Measurements from ENCODE around the gene KRT7.

KRT7 gene

DNA sequence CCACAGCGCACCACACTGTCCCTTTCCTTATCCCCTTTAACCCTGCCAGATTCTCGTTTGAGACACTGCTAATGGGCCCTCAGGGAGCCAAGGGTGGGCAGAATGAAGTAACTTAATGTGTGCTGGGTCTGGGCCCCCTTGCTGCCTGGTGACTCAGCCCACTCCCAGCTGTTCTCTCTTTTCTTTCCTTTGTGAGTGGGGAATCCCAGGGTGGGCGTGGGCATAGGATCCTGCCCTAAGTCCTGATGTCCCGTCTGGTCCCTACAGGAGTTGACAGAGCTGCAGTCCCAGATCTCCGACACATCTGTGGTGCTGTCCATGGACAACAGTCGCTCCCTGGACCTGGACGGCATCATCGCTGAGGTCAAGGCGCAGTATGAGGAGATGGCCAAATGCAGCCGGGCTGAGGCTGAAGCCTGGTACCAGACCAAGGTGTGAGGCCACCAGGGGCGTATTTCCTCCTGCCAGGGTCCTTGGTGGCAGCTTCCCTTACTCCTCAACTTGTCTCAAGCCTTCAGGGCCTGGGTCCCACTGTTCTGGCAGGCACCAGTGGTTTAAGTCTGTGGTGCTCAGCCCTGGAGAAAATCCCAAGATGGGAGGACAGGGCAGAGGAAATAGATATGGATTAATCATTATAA lies 8.3 kb downstream of the KRT7 start:
- FAIRE-seq (no peak), DNase-seq (ENCODE audit: insufficient read length, low spot score) (no peak)
- no peak for TF ChIP-seq SPI1 (IDR thresholded peaks at IDR 0.05; ENCODE audit: low read depth, low read length)
- TF ChIP-seq PAX5 (IDR thresholded peaks at IDR 0.05; ENCODE audit: insufficient read depth, low read length, severe bottlenecking): no peak

DNA sequence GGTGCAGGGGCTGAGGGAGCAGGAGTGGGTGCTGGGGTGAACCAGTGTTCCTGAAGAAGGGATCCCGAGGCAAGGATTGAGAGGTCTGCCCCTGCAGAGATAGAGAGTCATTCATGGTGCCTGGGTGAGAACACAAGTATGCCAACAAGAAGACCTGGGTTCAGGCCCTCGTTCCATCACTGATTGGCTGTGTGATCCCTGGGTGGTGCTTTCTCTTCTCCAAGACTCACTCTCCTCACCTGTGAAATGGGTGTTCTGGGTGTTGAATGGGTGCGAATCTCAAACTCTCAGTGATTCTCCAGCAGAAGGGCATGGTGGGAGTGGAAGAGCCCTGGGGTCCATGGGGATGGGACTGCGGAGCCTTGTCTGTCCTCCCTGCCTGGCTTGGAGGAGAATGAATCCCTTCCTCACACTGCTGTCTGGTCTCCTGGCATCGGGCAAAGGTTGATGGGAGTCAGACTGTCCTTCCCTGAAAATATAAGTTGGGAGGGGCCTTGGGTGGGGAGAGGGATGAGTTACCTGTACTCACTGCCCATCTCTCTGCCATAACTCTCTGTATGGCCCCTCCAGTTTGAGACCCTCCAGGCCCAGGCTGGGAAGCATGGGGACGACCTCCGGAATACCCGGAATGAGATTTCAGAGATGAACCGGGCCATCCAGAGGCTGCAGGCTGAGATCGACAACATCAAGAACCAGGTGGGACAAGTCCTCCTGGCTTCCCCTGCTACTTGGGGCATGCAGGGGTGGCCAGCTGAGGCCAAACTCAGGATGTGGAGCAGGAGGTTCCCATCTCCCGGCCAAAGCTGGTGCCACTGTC lies 9.6 kb downstream of the KRT7 start:
- no peak for TF ChIP-seq POU2F2 (IDR thresholded peaks at IDR 0.05; ENCODE audit: low read depth, low read length)
- no peak for TF ChIP-seq POLR2AphosphoS5 (IDR thresholded peaks at IDR 0.05; ENCODE audit: low read depth, low read length)
- no peak for TF ChIP-seq PAX5 (IDR thresholded peaks at IDR 0.05; ENCODE audit: insufficient read depth, low read length, severe bottlenecking)
- TF ChIP-seq SPI1 (IDR thresholded peaks at IDR 0.05; ENCODE audit: low read depth, low read length): no peak
- TF ChIP-seq POLR2A (IDR thresholded peaks at IDR 0.05; ENCODE audit: low read depth, low read length): no peak
- TF ChIP-seq TAF1 (IDR thresholded peaks at IDR 0.05; ENCODE audit: low read depth, low read length): no peak
- no peak for FAIRE-seq
- DNase-seq (ENCODE audit: insufficient read length, low spot score): no peak

DNA sequence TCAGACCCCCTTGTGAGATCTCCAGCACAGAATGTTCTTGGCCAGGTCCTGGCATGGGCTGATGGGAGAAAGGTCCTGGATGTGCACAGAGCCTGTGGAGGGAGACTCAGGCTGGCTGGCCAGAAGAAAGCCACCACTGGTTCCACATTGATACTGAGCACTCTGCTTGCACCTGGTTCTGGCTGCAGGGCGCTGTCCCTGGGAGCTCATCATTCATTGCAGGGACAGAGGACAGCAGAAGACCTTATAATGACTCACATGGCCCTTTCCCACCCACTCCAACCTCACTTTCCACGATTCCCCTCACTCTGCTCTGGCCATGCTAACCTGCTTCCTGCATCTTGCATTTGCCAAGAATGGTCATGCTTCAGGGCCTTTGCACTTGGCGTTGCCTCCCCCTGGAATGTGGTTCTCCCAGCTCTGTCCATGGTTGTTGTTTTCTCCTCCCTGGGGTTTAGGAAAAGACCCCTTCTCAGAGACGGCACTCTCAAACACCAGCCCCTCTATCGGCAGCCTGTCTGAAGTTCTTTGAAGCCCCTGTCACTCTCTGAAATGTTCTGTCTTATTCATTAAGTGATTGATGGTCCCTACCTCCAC lies 10.3 kb downstream of the KRT7 start:
- FAIRE-seq (peak; percentile 5), DNase-seq (ENCODE audit: insufficient read length, low spot score) (no peak)

DNA sequence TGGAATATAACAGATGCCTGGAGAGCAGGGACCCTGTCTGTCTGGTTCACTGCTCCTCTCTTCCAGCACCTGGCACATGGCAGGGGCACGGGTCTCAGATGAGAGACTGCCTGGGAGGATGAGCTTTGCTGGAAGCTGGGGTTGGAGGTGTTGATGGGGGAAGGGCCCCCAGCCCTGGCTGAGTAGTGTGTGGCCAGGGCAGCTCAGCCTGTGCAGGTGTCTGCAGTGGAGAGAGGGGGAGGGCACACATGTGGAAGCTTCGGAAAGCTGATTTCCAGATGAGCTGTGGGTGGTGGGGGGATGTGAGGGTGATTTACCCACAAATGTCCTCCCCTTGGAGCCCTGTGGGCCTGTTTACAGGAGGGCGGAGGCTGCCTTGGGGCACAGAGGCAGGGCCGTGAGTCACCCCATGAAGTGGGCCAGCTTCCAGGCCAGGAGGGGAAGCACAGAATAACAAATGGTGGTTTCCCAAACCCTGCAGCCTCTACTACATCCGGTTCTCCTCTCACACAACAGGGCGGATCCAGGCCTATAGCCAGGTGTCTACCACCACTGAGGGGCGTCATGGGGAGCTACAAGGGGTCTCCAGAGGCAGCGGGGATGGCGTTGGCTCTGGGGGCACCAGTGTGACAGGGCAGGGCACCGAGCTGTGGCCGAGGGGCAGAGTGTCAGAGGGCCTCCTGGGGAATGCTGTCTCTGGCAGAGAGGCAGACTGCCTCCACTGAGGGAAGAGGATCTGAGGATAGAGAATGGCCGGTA lies 11.0 kb downstream of the KRT7 start:
- FAIRE-seq (peak; percentile 90), DNase-seq (ENCODE audit: insufficient read length, low spot score) (peak; percentile 74)
- TF ChIP-seq POU2F2 (IDR thresholded peaks at IDR 0.05; ENCODE audit: low read depth, low read length) (peak; percentile 4; the same call in 1 of the 2 replicates), SPI1 (IDR thresholded peaks at IDR 0.05; ENCODE audit: low read depth, low read length) (peak; percentile 26; the same call in 1 of the 2 replicates), POLR2A (IDR thresholded peaks at IDR 0.05; ENCODE audit: low read depth, low read length) (peak; percentile 57), PAX5 (IDR thresholded peaks at IDR 0.05; ENCODE audit: insufficient read depth, low read length, severe bottlenecking) (no peak), TAF1 (IDR thresholded peaks at IDR 0.05; ENCODE audit: low read depth, low read length) (no peak; the same call in 1 of the 2 replicates), POLR2AphosphoS5 (IDR thresholded peaks at IDR 0.05; ENCODE audit: low read depth, low read length) (peak; percentile 60; the same call in 1 of the 2 replicates)

More for the DNA sequence above, 10.3 kb downstream of the KRT7 start:
- TF ChIP-seq SPI1 (IDR thresholded peaks at IDR 0.05; ENCODE audit: low read depth, low read length) (no peak), TAF1 (IDR thresholded peaks at IDR 0.05; ENCODE audit: low read depth, low read length) (no peak)

DNA sequence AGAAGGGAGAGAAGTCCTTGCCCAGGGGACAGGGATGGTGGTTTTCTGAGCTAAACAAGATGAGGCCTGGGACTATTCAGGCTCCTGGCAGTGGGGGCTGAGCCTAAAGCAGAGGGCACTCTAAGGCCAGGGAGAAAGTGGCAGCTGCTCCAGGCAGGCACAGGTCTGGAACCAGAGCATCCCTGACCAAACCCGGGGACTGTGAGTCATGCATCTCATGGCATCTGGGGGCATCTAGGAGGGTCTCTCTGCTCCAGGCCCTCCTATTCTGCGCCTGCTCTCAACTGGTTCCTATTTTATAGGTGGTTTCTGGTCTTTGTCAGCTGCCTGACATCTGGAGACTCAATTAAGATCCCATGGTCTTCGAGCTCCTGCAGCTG lies 11.6 kb downstream of the KRT7 start:
- FAIRE-seq (no peak), DNase-seq (ENCODE audit: insufficient read length, low spot score) (no peak)
- no peak for TF ChIP-seq TAF1 (IDR thresholded peaks at IDR 0.05; ENCODE audit: low read depth, low read length)
- TF ChIP-seq POU2F2 (IDR thresholded peaks at IDR 0.05; ENCODE audit: low read depth, low read length): no peak
- no peak for TF ChIP-seq POLR2A (IDR thresholded peaks at IDR 0.05; ENCODE audit: low read depth, low read length)
- no peak for TF ChIP-seq POLR2AphosphoS5 (IDR thresholded peaks at IDR 0.05; ENCODE audit: low read depth, low read length)
- no peak for TF ChIP-seq PAX5 (IDR thresholded peaks at IDR 0.05; ENCODE audit: insufficient read depth, low read length, severe bottlenecking)
- TF ChIP-seq SPI1 (IDR thresholded peaks at IDR 0.05; ENCODE audit: low read depth, low read length): no peak

DNA sequence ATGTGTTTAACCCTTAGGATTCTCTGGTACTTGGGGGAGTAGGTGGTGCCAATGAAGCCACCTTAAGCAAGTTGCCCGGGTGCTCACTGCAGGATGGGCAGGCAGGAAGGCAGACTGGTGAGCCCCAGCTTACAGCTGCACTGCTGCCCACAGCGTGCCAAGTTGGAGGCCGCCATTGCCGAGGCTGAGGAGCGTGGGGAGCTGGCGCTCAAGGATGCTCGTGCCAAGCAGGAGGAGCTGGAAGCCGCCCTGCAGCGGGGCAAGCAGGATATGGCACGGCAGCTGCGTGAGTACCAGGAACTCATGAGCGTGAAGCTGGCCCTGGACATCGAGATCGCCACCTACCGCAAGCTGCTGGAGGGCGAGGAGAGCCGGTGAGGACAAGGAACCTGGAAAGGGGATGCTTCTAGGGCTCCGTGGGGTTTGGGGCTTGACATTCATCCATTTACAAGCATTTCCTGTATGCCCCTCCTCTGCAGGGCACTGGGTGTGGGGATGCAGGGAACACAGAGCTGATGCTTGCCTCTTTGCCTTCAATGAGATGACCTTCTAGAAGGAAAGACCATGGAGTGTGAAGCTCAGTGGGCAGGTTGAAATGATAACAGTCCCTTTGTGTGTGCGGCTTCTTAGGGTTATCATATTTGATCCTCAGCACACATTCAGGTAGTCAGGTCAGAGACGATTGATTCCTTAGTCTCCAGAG lies 12.4 kb downstream of the KRT7 start:
- no peak for DNase-seq (ENCODE audit: insufficient read length, low spot score)
- FAIRE-seq: no peak
- no peak for TF ChIP-seq TAF1 (IDR thresholded peaks at IDR 0.05; ENCODE audit: low read depth, low read length)
- no peak for TF ChIP-seq SPI1 (IDR thresholded peaks at IDR 0.05; ENCODE audit: low read depth, low read length)
- no peak for TF ChIP-seq POLR2A (IDR thresholded peaks at IDR 0.05; ENCODE audit: low read depth, low read length)
- TF ChIP-seq POU2F2 (IDR thresholded peaks at IDR 0.05; ENCODE audit: low read depth, low read length): no peak
- TF ChIP-seq PAX5 (IDR thresholded peaks at IDR 0.05; ENCODE audit: insufficient read depth, low read length, severe bottlenecking): no peak
- no peak for TF ChIP-seq POLR2AphosphoS5 (IDR thresholded peaks at IDR 0.05; ENCODE audit: low read depth, low read length)

DNA sequence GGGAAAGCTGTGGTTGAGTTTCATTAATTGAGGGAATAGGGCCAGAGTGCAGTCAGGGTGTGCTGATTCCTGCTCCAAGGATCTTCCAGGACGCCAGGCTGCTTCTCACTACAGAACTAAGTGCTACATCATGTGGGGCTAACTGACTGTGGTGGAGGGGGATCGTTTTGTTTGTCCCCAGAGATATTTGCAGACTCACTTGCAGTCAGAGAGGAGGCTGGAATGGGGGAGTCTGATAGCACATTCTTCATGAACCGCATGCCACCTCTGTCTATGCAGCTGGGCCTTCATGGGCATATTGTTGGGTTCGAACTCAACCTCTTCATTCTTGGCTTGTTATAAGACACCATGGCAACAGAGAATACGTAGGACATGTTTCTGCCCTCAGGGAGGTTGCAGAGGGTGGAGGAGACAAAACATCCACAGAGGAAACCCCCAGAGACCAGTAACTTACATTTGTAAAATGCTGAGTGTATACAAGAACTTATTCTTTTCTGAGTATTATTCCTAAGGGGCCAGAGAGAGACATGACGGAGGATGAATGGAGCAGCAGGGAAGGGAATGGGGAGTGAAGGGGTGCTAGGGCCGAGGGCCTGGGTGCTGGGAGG lies 13.0 kb downstream of the KRT7 start:
- TF ChIP-seq POLR2AphosphoS5 (IDR thresholded peaks at IDR 0.05; ENCODE audit: low read depth, low read length): no peak
- TF ChIP-seq POU2F2 (IDR thresholded peaks at IDR 0.05; ENCODE audit: low read depth, low read length): no peak
- no peak for TF ChIP-seq SPI1 (IDR thresholded peaks at IDR 0.05; ENCODE audit: low read depth, low read length)
- no peak for TF ChIP-seq POLR2A (IDR thresholded peaks at IDR 0.05; ENCODE audit: low read depth, low read length)
- no peak for TF ChIP-seq TAF1 (IDR thresholded peaks at IDR 0.05; ENCODE audit: low read depth, low read length)
- no peak for TF ChIP-seq PAX5 (IDR thresholded peaks at IDR 0.05; ENCODE audit: insufficient read depth, low read length, severe bottlenecking)
- no peak for FAIRE-seq
- no peak for DNase-seq (ENCODE audit: insufficient read length, low spot score)

DNA sequence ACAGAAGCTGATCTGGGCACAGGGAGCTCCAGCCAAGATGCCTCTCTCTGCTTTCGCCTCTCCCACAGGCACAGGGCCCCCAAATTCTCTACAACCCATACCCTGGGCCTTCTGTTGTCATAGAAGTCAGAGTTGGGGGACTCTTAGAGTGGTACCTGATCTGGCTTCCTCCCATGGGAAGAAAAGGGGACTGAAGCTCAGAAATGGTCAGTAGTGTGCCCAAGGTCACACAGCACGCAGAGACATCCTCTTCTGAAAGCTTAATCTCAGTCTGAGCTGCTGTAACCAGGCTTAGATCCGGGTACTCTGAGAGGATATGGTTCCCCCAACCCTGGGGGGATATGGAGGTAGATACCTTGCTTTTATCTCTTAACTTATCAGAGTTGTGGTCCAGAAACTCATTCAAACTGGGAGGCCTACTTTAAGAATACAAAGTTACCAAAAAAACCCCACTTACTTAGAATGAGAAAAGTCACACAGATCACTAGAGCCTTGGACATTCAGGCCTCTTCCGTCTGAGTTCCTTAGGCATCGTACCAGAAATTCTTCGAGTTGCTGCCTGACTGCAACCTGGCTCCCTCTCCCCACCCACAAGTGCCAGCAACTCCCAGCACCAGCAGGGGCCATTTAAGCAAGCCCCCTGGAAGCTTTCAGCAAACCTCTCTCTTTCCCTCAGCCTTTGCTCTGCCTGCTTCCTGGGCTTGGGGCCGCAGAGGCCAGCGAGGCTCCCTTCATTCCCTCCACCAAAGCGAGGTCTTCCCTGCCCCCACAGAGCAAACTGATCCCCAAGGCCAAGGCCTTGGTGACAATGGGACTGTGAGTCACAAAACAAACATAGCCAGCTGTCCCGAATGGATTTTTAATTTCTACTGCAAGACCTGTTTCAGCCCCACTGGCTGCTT lies 13.9 kb downstream of the KRT7 start:
- no peak for DNase-seq (ENCODE audit: insufficient read length, low spot score)

More for the DNA sequence above, 13.9 kb downstream of the KRT7 start:
- no peak for FAIRE-seq
- TF ChIP-seq SPI1 (IDR thresholded peaks at IDR 0.05; ENCODE audit: low read depth, low read length) (no peak), POU2F2 (IDR thresholded peaks at IDR 0.05; ENCODE audit: low read depth, low read length) (no peak), PAX5 (IDR thresholded peaks at IDR 0.05; ENCODE audit: insufficient read depth, low read length, severe bottlenecking) (no peak), POLR2A (IDR thresholded peaks at IDR 0.05; ENCODE audit: low read depth, low read length) (no peak), TAF1 (IDR thresholded peaks at IDR 0.05; ENCODE audit: low read depth, low read length) (no peak), POLR2AphosphoS5 (IDR thresholded peaks at IDR 0.05; ENCODE audit: low read depth, low read length) (no peak)
